GM19397 (cell line): Measurements from ENCODE around the gene R3HDM2.
"Not testable (repeated sequence)": the region's sequence is repeated elsewhere in the genome, so short reads cannot be mapped to it uniquely, and the experiment has no call there.

ENCODE experiments used
- ATAC-seq: cut with Tn5 transposase; IDR thresholded peaks from one replicate; pipeline ENCODE4 v1.9.1; 2021; ENCODE audit warnings: mild to moderate bottlenecking, moderate library complexity; ENCODE audit not compliant: unreplicated experiment

The R3HDM2 gene

DNA sequence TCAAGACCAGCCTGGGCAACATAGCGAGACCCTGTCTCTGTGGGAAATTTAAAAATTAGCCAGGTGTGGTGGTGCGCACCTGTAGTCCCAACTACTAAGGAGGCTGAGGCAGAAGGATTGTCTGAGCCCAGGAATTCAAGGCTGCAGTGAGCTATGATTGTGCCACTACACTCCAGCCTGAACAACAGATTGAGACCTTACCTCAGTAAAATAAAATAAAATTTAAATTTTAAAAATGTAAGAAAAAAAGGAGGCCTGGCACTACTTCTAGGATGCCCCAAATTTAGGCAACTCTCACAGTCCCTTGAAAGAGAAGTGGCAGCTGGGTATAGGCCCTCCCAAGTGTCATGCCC is 23.3 kb upstream of the R3HDM2 start:
- no peak for ATAC-seq

- no peak for ATAC-seq
Observed at GRCh38 chr12:57452937-57453509, 22.2 kb upstream of the R3HDM2 start.

GRCh38 chr12:57452181-57452936 is 21.5 kb upstream of the R3HDM2 start:
- no peak for ATAC-seq

- ATAC-seq = no peak
Observed at GRCh38 chr12:57451233-57451778, 20.5 kb upstream of the R3HDM2 start.

GRCh38 chr12:57450057-57450456 is 19.2 kb upstream of the R3HDM2 start:
- no peak for ATAC-seq

GRCh38 chr12:57449375-57449774 is 18.5 kb upstream of the R3HDM2 start:
- ATAC-seq = no peak

DNA sequence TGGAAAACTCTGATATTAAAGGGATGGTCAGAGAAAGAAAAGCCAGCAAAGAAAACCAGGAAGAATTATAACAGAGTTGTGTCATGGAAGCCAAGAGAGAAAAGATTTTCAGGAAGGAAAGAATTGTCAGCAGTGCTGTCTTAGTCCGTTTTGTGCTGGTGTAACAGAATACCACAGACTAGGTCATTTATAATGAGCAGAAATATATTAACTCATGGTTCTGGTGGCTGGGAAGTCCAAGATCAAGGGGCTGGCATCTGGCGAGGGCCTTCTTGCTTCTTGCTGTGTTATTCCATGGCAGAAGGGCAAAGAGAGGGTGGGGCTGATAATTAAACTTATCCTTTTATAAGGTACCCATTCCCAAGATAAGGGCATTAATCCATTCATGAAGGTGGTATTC is 17.8 kb upstream of the R3HDM2 start:
- ATAC-seq = no peak

DNA sequence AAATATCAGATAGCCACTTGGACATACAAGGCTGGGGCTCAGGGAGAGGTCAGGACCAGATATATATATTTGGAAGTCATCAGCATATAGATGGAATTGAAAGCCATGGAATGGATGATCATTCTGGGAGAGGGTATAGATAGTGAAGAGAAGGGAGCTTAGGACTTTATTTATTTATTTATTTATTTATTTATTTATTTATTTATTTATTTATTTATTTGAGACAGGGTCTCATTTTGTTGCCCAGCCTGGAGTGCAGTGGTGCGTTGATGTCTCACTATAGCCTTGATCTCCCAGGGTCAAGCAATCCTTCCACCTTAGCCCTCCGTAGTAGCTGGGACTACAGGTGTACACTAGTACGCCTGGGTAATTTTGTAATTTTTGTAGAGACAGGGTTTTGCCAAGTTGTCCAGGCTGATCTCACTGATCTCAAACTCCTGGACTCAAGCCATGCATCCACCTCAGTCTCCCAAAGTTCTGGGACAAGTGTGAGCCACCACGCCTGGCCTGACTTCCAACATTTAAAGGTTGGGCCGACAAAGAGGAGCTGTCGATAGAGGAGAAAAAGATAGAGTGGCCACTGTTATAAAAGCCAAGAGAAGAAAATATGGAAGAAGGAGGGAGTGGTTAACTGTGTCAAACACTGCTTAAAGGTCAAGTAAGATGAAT is 15.6 kb upstream of the R3HDM2 start:
- ATAC-seq = no peak

DNA sequence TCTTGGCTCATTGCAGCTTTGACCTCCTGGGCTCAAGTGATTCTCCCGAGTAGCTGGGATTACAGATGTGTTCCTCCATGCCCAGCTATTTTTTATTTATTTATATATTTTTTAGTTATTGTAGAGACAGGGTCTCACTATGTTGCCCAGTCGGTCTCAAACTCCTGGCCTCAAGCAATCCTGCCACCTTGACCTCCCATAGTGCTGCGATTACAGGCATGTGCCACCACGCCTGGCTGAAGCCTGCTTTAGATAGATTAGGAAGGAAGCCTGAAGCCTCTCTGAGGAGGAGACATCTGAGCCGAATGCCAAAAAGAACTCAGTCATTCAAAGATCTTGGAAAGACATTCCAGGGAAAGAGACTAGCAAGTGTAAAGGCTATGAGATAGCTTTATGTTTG is 13.9 kb upstream of the R3HDM2 start:
- ATAC-seq = no peak

DNA sequence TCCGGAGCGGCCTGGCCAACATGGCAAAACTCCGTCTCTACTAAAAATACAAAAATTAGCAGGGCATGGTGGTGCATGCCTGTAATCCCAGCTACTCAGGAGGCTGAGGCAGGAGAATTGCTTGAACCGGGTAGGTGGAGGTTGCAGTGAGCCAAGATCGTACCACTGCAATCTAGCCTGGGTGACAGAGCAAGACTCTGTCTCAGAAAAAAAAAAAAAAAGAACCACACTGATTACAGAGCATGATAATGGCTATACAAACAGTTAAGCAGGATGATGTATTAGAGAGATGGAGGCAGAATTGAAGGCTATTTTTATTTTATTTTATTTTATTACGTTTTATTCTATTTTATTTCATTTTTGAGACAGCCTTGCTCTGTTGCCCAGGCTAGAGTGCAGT is 13.5 kb upstream of the R3HDM2 start:
- not testable (repeated sequence) for ATAC-seq

DNA sequence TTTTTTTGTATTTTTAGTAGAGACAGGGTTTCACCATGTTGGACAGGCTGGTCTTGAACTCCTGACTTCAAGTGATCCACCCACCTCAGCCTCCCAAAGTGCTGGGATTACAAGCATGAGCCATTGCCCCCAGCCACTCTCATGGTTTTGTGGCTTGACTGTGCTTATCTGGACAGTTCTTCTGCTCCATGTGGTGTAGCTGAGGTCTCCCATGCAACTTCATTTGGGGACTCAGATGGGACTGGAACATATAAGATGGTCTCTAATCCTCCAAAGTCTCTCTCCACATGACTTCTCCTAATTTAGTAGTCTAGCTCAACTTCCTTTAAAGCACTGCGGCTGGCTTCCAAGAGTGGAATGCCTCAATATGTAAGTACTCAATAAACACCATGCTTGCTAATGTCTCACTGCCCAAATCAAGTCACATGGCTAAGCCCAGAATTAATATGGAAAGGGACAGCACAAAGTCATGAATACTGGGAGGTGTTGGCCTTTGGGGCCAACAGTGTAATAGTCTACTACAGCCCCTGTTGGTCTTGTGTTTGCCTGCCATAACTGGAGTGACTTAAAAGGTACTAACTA is 11.1 kb upstream of the R3HDM2 start:
- ATAC-seq = no peak

- not testable (repeated sequence) for ATAC-seq
Observed at GRCh38 chr12:57441393-57441792, 10.6 kb upstream of the R3HDM2 start.

- no peak for ATAC-seq
Observed at GRCh38 chr12:57439762-57440266, 9.0 kb upstream of the R3HDM2 start.

GRCh38 chr12:57438400-57438799 is 7.6 kb upstream of the R3HDM2 start:
- ATAC-seq = no peak

DNA sequence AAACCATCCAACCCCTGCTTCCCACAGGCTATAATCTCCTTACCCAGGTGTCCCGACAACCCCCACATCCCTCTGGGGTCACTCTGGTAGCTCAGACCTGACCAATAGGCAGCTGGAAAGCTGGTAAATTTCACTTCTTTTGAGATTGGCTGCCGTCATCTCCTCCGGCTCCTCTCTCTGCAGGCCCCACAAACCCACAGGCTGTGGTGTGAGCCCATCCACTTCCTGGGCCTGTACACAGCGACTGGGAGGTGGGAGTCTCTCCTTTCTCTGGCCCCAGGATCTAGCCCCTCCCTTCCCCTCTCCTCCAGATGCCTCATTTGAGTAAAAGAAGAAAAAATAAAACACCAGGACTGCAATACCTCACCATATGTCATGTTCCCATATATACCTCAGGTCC is 4.5 kb upstream of the R3HDM2 start:
- no peak for ATAC-seq

- ATAC-seq = no peak
Observed at GRCh38 chr12:57434517-57435223, 3.8 kb upstream of the R3HDM2 start, which contains the start of gene INHBC. Gene INHBC (plus strand): TSS chr12:57434784. CDS start chr12:57434887, 103 bp downstream.

GRCh38 chr12:57433370-57433769 is 2.5 kb upstream of the R3HDM2 start:
- ATAC-seq = no peak

GRCh38 chr12:57431654-57432188 is 878 bp upstream of the R3HDM2 start:
- no peak for ATAC-seq

DNA sequence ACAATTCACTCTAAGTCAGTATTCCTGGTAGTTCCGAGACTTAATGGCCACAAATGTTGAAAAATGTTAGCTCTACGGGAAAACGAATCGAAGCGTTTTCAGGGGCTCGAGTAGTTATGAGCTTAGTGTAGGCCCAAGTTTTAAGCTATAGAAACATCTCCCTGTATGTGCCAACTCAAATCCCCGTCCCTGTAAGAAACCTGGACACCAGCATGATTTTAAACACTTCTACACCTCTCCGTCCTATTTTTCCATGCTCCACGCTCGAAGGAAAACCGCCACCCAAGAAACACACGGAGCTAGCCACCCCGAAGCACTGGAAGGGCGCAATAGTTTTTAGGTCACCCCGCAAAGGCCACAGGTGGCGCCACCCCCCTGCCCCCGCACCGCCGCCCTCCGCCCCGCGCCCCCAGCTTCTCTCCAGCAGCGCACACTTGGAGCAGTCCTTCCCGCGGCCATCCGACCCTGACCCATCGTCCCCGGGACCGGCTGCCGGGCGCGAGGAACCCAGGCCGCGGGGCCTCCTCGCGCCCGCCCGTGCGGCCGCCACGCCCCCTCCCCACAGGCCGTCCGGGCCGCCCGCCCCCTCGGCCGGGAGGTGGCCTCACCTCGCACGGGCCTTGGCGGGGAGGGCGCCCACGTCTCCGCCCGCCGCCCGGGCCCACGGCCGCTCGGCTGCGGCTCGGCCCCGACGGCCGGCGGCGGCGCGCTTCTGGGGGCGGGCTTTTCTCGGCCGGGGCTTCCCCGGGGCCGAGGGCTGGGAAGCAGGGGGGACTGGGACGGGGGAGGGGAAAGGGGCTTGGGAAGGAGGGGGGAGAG is 522 bp downstream of the R3HDM2 start:
- peak; percentile 58 for ATAC-seq
